ENCODE data around the gene TMEM236. TPM values are rescaled to one million over a fixed set of nuclear protein-coding genes. Genes with fewer than 3 reads are reported as not detected.
A peak's percentile ranks its signal among the peaks of the same experiment; 100 is the strongest.

TMEM236 gene
- total and polyA plus RNA-seq, 8 donors: 0.21 to 2.8 (median 0.50) TPM

DNA sequence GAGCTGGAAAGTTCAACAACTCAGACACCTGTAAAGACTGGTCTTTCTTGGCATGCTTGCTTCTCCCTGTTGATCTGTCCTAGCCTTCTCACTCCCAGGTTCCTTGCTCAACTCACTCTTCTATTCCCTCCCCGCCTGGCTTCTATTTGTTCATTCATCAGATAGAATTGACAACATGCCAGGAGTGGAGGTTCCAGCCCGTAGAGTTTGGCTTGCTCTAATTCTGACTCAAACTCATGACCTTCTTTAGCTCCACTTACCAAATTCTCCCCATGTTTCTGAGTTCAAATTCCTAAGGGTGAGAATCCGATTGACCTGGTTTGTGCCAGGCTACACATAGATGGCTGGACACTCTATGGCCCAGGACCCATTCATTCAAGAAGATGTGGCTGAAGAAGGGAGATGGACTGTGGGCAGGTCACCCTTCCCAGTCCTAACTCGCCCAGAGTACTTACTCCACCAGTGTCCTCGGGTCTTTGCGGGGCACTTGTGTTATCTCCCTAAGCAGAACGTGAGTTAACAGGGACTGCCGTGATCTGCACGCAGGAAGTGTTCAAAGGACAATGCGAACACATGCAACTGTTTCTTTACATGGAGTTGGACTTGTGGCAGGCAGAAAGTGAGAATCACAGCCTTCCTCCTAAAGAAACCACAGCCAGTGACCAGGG is 4.0 kb upstream of the TMEM236 start:
- TF ChIP-seq, protein P1, sequence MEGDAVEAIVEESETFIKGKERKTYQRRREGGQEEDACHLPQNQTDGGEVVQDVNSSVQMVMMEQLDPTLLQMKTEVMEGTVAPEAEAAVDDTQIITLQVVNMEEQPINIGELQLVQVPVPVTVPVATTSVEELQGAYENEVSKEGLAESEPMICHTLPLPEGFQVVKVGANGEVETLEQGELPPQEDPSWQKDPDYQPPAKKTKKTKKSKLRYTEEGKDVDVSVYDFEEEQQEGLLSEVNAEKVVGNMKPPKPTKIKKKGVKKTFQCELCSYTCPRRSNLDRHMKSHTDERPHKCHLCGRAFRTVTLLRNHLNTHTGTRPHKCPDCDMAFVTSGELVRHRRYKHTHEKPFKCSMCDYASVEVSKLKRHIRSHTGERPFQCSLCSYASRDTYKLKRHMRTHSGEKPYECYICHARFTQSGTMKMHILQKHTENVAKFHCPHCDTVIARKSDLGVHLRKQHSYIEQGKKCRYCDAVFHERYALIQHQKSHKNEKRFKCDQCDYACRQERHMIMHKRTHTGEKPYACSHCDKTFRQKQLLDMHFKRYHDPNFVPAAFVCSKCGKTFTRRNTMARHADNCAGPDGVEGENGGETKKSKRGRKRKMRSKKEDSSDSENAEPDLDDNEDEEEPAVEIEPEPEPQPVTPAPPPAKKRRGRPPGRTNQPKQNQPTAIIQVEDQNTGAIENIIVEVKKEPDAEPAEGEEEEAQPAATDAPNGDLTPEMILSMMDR (IDR thresholded peaks at IDR 0.05): no peak
- ATAC-seq: peak; percentile 24
- intact Hi-C loops (cut with DNase I): no loop called here

DNA sequence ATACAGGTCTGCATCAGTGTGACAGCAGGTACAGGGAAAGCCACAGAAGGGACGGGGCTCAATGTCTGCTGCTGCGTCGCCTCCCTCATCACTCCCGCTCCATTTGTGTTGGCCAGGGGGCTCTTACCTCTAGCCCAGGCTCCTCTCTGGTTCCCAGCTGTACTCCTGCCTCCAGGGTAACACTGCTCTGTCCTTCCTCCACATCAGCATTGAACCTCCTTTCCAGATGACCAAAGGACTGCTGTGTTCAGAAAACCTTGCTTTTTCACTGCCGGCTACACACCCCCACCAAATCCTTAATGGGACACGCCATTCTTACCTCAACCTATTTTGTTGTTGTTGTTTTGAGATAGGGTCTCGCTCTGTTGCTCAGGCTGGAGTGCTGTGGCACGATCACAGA is 2.1 kb upstream of the TMEM236 start:
- Histone ChIP-seq H3K36me3 (no peaks in the 10 kb centered on the region), H3K27me3 (no peaks in the 10 kb centered on the region), H3K4me3 (no peak overlapping the region), H3K27ac (no peak overlapping the region), H3K9me3 (no peaks in the 10 kb centered on the region), H3K4me1 (no peaks in the 10 kb centered on the region)
- TF ChIP-seq, protein P1 (IDR thresholded peaks at IDR 0.05): no peak
- no peak for DNase-seq
- intact Hi-C loops (cut with DNase I): no loop called here
- ATAC-seq: no peak

More for the DNA sequence above, 4.0 kb upstream of the TMEM236 start:
- Histone ChIP-seq H3K9me3 (no peaks in the 10 kb centered on the region), H3K36me3 (no peaks in the 10 kb centered on the region), H3K27ac (no peak overlapping the region), H3K4me3 (no peak overlapping the region), H3K27me3 (no peaks in the 10 kb centered on the region), H3K4me1 (peaks cover 0 to 14% of the 10 kb centered on the region in 2 donors)
- DNase-seq: no peak

DNA sequence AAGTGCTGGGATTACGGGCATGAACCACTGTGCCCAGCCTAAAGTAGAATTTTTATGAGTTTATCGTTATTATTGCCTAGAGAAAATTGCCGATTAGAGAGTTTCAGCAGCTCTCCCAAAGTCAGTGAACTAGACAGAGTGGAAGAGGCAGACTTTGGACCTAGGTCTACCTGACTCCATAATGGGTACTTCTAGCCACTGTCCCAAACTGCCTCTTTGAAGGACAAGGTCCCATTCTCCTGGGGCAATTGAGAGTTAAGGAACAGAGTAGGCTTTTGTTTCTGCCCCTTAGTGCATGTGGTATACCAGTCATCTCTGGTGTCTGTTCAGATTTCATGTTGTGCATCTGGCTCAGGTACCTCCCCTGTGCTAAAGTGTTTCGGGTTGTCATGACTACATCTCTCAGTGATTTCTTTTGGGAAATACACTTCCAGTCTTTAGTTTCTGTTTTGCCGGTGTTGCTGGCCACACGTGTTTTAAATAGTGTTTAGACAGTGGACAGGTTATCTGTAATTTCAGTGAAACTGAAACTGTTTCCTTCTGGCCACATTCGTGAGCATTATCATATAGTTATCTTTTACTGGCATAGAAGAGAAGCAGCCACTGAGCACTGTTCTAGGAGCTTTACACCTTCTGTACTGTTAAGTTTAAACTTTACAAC is 4.7 kb downstream of the TMEM236 start:
- Histone ChIP-seq H3K4me3 (no peak overlapping the region), H3K27me3 (no peaks in the 10 kb centered on the region), H3K27ac (no peak overlapping the region), H3K9me3 (no peaks in the 10 kb centered on the region), H3K4me1 (peaks cover 0 to 5% of the 10 kb centered on the region in 2 donors), H3K36me3 (no peaks in the 10 kb centered on the region)
- intact Hi-C loops (cut with DNase I): no loop called here
- ATAC-seq: peak; percentile 86
- peak in 1 of 4 donors; percentile 32 for DNase-seq
- TF ChIP-seq, protein P1 (IDR thresholded peaks at IDR 0.05): no peak

DNA sequence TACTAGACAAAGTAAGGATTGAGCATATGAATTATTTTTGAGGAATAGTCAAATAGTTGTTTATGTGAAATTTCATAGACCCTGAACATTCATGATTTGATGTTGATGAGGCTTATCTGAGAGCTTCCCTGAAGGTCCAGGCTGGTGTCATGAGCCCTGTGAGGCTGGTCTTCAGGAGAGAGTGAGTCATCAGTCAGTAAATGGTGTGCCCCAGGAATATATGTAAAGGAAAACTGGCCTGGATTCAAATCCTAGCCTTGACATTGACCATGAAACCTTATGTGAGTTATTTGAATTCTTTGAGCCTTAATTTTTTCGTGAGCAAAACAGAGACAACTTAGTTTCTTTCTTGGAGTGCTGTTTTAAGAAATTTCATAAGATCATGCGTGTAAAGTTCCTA is 6.2 kb downstream of the TMEM236 start:
- TF ChIP-seq, protein P1 (IDR thresholded peaks at IDR 0.05): no peak
- intact Hi-C loops (cut with DNase I): no loop called here
- H3K27ac ChIP-seq: no peak overlapping the region
- H3K4me1 ChIP-seq: peaks cover 0 to 5% of the 10 kb centered on the region in 2 donors
- no peaks in the 10 kb centered on the region for H3K27me3 ChIP-seq
- H3K9me3 ChIP-seq: no peaks in the 10 kb centered on the region
- H3K36me3 ChIP-seq: no peaks in the 10 kb centered on the region
- H3K4me3 ChIP-seq: no peak overlapping the region
- ATAC-seq: no peak
- DNase-seq: no peak

DNA sequence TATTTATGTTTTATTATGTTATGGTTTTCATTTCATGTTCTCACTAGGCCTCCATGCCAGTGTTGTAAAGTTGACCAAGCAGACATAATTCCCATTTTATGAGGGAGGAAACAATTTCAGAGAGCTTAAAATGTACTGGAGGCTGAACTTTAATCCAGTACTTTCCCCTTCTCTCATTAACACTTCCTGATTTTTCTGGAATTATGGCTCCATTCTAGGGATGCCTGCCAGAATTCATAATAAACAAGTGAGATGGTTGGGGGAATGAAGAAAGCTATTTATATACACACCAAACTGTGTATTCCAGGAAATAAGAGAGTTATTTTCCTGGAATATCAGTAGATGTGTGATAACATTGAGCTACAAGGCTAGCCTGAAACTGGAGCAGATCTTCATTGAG is 6.9 kb downstream of the TMEM236 start:
- ATAC-seq: no peak
- Histone ChIP-seq H3K4me1 (peaks cover 0 to 5% of the 10 kb centered on the region in 2 donors), H3K4me3 (no peak overlapping the region), H3K27ac (no peak overlapping the region), H3K9me3 (no peaks in the 10 kb centered on the region), H3K36me3 (no peaks in the 10 kb centered on the region), H3K27me3 (no peaks in the 10 kb centered on the region)
- no peak for DNase-seq
- intact Hi-C loops (cut with DNase I): no loop called here
- TF ChIP-seq, protein P1 (IDR thresholded peaks at IDR 0.05): no peak

Measured in left lung (tissue), 10 donors.